HepG2 (cell line): Measurements from ENCODE around the gene ATP11A. TPM values are rescaled to one million over a fixed set of nuclear protein-coding genes. Genes with fewer than 3 reads are reported as not detected.

ENCODE experiments used
- BATF2 ChIP-seq: sonication (generic); formaldehyde crosslinking; IDR thresholded peaks from 2 replicates; pipeline ENCODE4 v1.8.0; 2022; ENCODE audit warnings: mild to moderate bottlenecking, missing genetic modification reagents, moderate library complexity
- BRCA1 ChIP-seq: sonication (generic); formaldehyde crosslinking; IDR thresholded peaks from 2 replicates; pipeline ENCODE4 v1.4.0; 2020; ENCODE audit warnings: missing genetic modification reagents
- FOXK2 ChIP-seq: fragments of 450-650 bp; IDR thresholded peaks from 2 replicates; pipeline ENCODE4 v1.6.1; 2016
- GABPA ChIP-seq, 2 experiments: IDR thresholded peaks; 2 replicates each; pipeline ENCODE4 v1.6.1; 2011 to 2016; ENCODE audit warnings: low read depth in 2 of 2, low read length in 1 of 2, missing biosample characterization in 1 of 2, missing genetic modification characterization in 1 of 2
- GATAD1 ChIP-seq: IDR thresholded peaks from 2 replicates; pipeline ENCODE4 v1.6.1; 2016; ENCODE audit warnings: missing genetic modification reagents, missing compliant biosample characterization
- HBP1 ChIP-seq: IDR thresholded peaks from 2 replicates; pipeline ENCODE4 v1.6.1; 2016; ENCODE audit warnings: low read depth, control low read depth
- HNF4G ChIP-seq, 2 experiments: sonication (generic) in 1 of 2; formaldehyde crosslinking in 1 of 2; IDR thresholded peaks; 2 replicates each; pipeline versions ENCODE4 v1.4.0 to v1.6.1; 2011 to 2020; ENCODE audit warnings: borderline replicate concordance in 2 of 2, low read depth in 2 of 2, mild to moderate bottlenecking in 2 of 2, low read length in 1 of 2, missing genetic modification reagents in 1 of 2, moderate library complexity in 1 of 2
- HNRNPLL ChIP-seq: fragments of 200-400 bp; formaldehyde crosslinking; IDR thresholded peaks from 2 replicates; pipeline ENCODE4 v1.6.1; 2017; ENCODE audit warnings: mild to moderate bottlenecking, low read depth, low read length; ENCODE audit not compliant: poor library complexity, severe bottlenecking
- HOMEZ ChIP-seq: IDR thresholded peaks from 2 replicates; pipeline ENCODE4 v1.6.1; 2016; ENCODE audit warnings: low read depth
- ISX ChIP-seq: sonication (generic); formaldehyde crosslinking; conservative IDR thresholded peaks from 2 replicates; pipeline ENCODE4 v1.5.0; 2020; ENCODE audit warnings: missing genetic modification reagents
- MAFF ChIP-seq: IDR thresholded peaks from 2 replicates; pipeline ENCODE4 v1.6.1; 2011; ENCODE audit warnings: low read depth, low read length, improper control_type of control experiment
- SMAD9 ChIP-seq: sonication (generic); formaldehyde crosslinking; IDR thresholded peaks from 2 replicates; pipeline ENCODE4 v1.5.1; 2020; ENCODE audit warnings: mild to moderate bottlenecking, missing genetic modification reagents
- STAT5B ChIP-seq: sonication (generic); formaldehyde crosslinking; IDR thresholded peaks from 2 replicates; pipeline ENCODE4 v1.4.0; 2020; ENCODE audit warnings: missing genetic modification reagents
- THAP7 ChIP-seq: sonication (generic); formaldehyde crosslinking; IDR thresholded peaks from 2 replicates; pipeline ENCODE4 v1.8.1; 2023; ENCODE audit warnings: mild to moderate bottlenecking, missing genetic modification reagents
- ZBTB21 ChIP-seq: sonication (generic); formaldehyde crosslinking; IDR thresholded peaks from 2 replicates; pipeline ENCODE4 v1.4.0; 2020; ENCODE audit warnings: missing genetic modification reagents
- ZFP36L1 ChIP-seq: sonication (generic); formaldehyde crosslinking; IDR thresholded peaks from 2 replicates; pipeline ENCODE4 v1.8.0; 2022; ENCODE audit warnings: mild to moderate bottlenecking, missing genetic modification reagents, moderate library complexity
- ZNF101 ChIP-seq: sonication (generic); formaldehyde crosslinking; IDR thresholded peaks from 2 replicates; pipeline ENCODE4 v1.4.0; 2020; ENCODE audit warnings: mild to moderate bottlenecking, low read depth, missing genetic modification reagents, borderline replicate concordance
- ZNF136 ChIP-seq: sonication (generic); formaldehyde crosslinking; IDR thresholded peaks from 2 replicates; pipeline ENCODE4 v1.8.1; 2022; ENCODE audit warnings: low read depth, mild to moderate bottlenecking, moderate library complexity, missing genetic modification reagents
- ZNF160 ChIP-seq: sonication (generic); formaldehyde crosslinking; IDR thresholded peaks from 2 replicates; pipeline ENCODE4 v1.8.0; 2022; ENCODE audit warnings: mild to moderate bottlenecking, inconsistent platforms, missing genetic modification reagents
- ZNF17 ChIP-seq: sonication (generic); formaldehyde crosslinking; IDR thresholded peaks from 2 replicates; pipeline ENCODE4 v1.5.0; 2020; ENCODE audit warnings: mild to moderate bottlenecking, missing genetic modification reagents
- ZNF33A ChIP-seq: sonication (generic); formaldehyde crosslinking; IDR thresholded peaks from 2 replicates; pipeline ENCODE4 v1.5.1; 2020; ENCODE audit warnings: missing genetic modification reagents, mild to moderate bottlenecking, moderate library complexity, borderline replicate concordance
- ZNF562 ChIP-seq: sonication (generic); formaldehyde crosslinking; IDR thresholded peaks from 2 replicates; pipeline ENCODE4 v1.8.0; 2022; ENCODE audit warnings: missing genetic modification reagents, borderline replicate concordance
- ZNF672 ChIP-seq: sonication (generic); formaldehyde crosslinking; IDR thresholded peaks from 2 replicates; pipeline ENCODE4 v1.8.1; 2022; ENCODE audit warnings: missing genetic modification reagents
- ZNF691 ChIP-seq: sonication (generic); formaldehyde crosslinking; IDR thresholded peaks from 2 replicates; pipeline ENCODE4 v1.4.0; 2020; ENCODE audit warnings: missing genetic modification reagents, low read depth, mild to moderate bottlenecking, borderline replicate concordance
- ZNF720 ChIP-seq: sonication (generic); formaldehyde crosslinking; IDR thresholded peaks from 2 replicates; pipeline ENCODE4 v1.4.0; 2020; ENCODE audit warnings: missing genetic modification reagents
- polyA plus RNA-seq, 8 experiments: library from polyadenylated mRNA; depleted of rRNA in 3 of 8; stranded (reverse) in 7 of 8; unstranded in 1 of 8; fragments of >200 nt; fragmentation: Illumina TruSeq in 4 of 8; extraction: Trizol in 4 of 8; gene quantifications; 2 replicates each; pipeline versions ENCODE4 v1.2.1 to v1.2.3, GENCODE V29; 2011 to 2016; ENCODE audit warnings: low read depth in 4 of 8, missing spikeins in 1 of 8, mixed read lengths in 1 of 8; ENCODE audit not compliant: insufficient read depth in 1 of 8
- total RNA-seq, 5 experiments: library from RNA; depleted of rRNA; stranded (reverse); fragments of >200 nt; fragmentation: Illumina TruSeq; extraction: Trizol; gene quantifications; 2 replicates each; pipeline ENCODE4 v1.2.3, GENCODE V29; 2016; ENCODE audit warnings: low read depth in 1 of 5

ATP11A gene
- total and polyA plus RNA-seq, 2 of the 13 experiments (the other 11 are each of a cell fraction or from before 2014, with no cell fraction given): 18.4 to 20.1 TPM

- TF ChIP-seq BRCA1 (no peak), BATF2 (no peak), ZNF672 (CRISPR knock-in tag) (no peak), ZNF691 (CRISPR knock-in tag) (no peak), ZNF17 (CRISPR knock-in tag) (no peak), HOMEZ (0 out of 2 replicates have a peak, but pooled peaks have one; percentile 56), HNF4G (IDR thresholded peaks at IDR 0.05; ENCODE audit: borderline replicate concordance, low read depth, low read length) (peak; percentile 24; the same call in 1 of the 2 replicates), HNF4G (CRISPR knock-in tag; IDR thresholded peaks at IDR 0.05; ENCODE audit: borderline replicate concordance, low read depth) (no peak), MAFF (no peak), ZNF33A (CRISPR knock-in tag) (no peak), THAP7 (no peak), ISX (CRISPR knock-in tag) (no peak), HNRNPLL (no peak), ZBTB21 (CRISPR knock-in tag) (no peak), FOXK2 (peak; percentile 64; the same call in 1 of the 2 replicates), GABPA (IDR thresholded peaks at IDR 0.05; ENCODE audit: low read depth, low read length) (no peak), GABPA (CRISPR knock-in tag; IDR thresholded peaks at IDR 0.05; ENCODE audit: low read depth) (peak; percentile 36; the same call in 1 of the 2 replicates), ZNF136 (CRISPR knock-in tag) (no peak), STAT5B (CRISPR knock-in tag) (no peak), ZNF101 (CRISPR knock-in tag) (no peak), HBP1 (CRISPR knock-in tag) (no peak), ZNF562 (no peak), ZNF160 (no peak), SMAD9 (CRISPR knock-in tag) (no peak), ZFP36L1 (CRISPR knock-in tag) (peak; percentile 72; the same call in 1 of the 2 replicates), GATAD1 (CRISPR knock-in tag) (no peak; the same call in 1 of the 2 replicates), ZNF720 (CRISPR knock-in tag) (no peak)
Measured at GRCh38 chr13:112756967-112757758, 67.3 kb downstream of the ATP11A start (continued).
